ENCODE measurements around the gene CD99.
A peak's percentile ranks its signal among the peaks of the same experiment; 100 is the strongest.

Gene CD99

DNA sequence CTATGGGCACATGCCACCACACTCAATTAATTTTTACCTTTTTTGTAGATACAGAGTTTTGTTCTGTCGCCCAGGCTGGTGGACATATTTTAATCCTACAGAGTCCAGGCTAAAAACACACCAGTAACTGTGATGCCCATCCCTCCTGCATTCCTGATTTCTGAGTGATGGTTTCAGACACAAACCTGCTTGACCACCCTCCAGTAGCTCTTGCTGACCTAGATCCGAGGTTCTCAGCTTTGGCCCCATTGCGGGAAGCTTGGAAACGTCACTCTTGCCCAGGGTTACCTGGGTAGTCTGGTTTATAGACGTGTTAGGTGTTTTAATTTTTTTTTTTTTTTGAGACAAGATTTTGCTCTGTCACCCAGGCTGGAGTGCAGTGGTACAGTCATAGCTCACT is 7.5 kb downstream of the CD99 start:
- DNase-seq (ENCODE audit: low read depth), result no peak

DNA sequence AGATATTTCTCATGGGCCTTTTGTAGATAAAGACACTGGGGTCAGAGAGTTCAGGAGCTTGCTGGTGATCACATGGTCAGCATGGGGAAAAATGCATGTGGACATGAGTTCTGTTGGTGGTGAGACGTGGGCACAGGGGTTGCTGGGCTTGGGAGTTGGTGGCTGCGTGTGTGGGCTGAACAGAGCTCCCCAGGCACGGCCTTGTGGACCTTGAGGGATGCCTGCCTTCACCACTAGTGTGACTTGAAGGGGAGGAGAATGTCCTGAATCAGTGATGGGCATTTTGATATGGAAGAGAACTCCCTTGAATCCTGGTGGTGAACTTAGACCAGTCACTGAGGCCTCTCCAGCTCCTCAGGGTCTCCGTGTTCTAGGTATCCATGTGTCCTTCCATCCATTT is 8.9 kb downstream of the CD99 start:
- DNase-seq (ENCODE audit: low read depth), result no peak

DNA sequence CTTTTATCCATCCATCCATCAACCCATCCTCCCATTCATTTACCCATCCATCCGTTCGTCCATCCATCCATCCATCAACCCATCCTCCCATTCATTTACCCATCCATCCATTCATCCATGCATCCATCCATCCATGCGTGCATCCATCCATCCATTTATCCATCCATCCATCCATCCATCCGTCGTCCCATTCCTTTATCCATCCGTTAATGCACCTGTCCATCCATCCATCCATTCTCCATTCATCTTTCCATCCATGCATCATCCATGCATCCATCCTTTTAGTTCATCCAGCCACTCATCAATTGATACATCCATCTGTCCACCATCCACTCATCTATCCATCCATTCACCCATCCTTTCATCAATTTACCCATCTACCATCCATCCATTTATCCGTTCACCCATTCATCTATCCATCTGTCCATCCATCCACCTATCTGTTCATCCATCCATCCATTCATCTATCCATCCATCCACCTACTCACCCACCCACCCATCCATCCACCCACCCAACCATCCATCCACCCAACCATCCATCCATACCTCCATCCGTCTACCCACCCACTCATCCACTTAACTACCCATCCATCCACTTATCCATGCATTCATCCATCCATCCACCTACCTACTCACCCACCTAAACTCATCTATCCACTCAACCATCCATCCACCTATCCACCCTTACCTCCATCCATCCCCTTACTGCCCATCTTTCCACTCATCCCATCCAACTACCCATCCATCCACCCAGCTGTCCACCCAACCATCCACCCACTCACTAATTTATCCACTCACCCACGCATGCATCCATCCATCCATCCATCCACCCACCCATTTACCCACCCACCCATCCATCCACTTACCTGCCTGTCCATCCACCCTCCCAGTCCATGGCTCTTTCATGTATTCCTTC is 9.6 kb downstream of the CD99 start:
- no peak for DNase-seq (ENCODE audit: low read depth)

DNA sequence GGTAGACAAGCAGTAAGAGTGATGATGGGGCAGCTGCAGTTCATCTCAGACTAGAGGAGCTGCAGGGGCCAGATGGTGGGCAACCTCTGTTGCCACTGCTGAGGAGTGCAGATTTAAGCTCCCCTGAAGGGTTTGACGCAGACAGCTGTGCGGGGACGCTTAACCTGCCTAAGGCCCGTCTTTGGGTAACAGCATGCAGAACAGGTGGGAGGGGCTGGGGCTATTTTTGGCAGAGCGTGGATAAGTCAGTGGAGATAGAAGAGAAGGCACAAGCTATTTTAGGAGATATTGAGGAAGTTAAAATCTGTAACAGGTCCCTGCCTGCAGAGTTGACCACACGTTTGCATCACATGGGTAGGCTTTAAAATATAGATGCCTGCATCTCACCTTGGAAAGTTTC is 10.5 kb downstream of the CD99 start:
- no peak for DNase-seq (ENCODE audit: low read depth)

DNA sequence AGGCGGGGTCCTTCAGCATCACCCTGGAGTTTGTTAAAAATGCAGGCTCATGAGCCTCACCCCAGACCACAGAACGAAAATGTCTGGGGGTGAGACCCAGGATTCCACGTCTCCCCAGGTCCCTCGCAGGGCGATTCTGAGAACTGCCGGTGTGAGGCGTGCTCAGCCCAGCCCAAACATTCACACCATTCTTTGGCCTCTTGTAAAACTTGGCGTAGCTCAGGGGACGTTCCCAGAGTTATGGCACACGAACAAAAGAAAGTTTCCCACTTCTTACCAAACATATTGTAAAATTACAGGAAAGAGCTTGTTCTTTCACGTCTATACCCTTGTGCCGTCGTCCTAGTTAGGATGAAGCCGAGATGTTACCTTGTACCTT is 12.9 kb downstream of the CD99 start:
- DNase-seq (ENCODE audit: low read depth), result no peak

DNA sequence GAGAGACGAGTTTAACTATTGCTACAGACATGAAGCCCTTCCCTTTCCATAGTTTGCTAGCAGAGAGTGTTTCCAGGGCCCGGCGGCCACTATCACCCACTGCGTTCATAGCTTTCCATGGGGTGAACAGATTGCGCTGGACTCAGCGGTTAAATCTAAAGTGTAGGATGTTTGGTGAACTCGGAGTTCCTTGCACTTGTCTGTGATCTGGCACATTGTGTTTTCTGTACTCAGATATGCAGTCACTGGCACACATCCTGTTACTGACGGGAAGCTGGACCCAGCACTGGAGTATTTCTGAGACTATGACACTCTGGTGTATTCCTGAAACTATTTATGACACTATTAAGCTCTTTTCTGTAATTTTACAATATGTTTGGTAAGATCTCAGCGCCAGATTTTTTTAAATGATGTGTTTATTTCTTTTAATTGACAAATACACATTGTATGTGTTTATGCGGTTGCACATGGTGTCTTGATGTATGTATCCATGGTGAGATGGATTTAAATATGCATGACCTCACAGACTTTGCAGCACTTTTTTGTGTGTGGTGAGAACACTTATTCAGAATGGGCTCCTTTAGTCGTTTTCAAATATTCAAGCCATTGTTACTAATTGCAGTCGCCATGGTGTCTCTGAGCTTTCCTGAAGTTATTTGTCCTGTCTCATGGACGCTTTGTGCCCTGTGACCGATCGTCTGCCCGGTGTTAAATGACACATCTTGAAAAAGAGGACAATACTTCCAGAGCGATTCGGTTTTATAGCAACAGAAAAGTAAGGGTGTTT is 14.1 kb downstream of the CD99 start:
- no peak for DNase-seq (ENCODE audit: low read depth)

DNA sequence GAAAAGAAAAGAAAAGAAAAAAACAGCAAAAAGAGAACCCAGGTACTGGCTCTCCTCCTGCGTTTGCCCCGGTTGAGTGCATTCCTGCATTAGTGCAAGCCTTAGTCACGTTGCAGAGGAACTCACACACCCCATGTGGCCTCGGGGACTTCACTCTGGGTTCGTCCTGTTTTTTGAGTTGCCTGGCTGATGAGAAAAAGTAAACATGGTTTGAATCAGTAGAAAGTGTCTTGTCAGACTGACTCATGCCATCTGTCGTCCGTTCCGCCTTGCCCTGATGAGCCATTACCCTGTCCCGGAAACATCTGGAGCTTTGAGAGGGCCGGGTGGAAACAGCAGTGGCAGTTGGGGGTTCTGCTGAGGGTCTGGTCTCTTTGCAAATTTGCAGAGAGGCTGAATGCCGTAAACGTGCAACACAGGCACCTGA is 16.3 kb downstream of the CD99 start:
- peak; percentile 34 for DNase-seq (ENCODE audit: low read depth)

DNA sequence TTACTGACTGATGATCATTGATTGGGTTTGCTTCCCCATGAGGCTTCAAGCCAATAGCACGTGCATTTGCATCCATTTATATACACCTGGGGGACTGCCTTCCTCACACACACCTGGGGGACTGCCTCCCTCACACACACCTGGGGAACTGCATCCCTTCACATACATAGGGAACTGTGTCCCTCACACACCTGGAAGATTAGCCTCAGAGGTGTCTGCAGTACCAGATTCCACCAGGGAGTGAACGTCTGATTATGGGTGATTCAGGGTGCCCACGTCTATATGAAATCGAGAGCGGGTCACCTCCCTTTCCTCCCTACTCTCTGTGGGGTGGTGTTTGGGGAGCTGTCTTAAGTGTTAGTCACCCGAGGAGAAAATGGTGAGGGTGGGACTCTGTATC is 16.9 kb downstream of the CD99 start:
- no peak for DNase-seq (ENCODE audit: low read depth)

DNA sequence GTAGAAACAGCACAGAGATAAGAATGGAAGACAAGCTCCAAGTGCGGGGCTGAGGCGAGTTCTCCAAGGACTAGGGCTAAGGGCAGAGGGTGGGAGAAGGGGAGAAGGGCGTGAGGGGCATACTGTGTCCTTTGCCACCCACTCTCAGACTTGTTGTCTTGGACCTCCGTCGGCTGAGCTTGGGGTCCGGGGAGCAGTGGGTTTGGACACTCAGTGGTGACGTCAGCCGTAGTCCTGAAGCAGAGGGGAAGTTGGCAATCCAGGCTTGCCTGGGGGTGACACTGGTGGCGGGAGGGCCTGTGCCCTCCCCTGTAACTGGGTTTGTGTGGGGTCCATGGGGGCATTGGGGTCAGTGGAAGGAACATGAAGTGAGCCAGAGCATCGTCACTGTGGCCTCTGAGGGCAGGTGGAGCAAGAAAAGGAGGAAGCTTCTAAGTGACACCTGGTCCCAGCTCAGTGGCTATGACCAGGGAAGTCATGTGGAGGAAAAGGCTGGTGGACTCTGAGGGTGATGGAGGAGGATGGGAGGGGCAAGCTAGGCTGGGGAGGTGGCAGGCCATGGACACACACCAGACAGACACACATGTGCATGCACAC is 17.6 kb downstream of the CD99 start:
- DNase-seq (ENCODE audit: low read depth), result no peak

DNA sequence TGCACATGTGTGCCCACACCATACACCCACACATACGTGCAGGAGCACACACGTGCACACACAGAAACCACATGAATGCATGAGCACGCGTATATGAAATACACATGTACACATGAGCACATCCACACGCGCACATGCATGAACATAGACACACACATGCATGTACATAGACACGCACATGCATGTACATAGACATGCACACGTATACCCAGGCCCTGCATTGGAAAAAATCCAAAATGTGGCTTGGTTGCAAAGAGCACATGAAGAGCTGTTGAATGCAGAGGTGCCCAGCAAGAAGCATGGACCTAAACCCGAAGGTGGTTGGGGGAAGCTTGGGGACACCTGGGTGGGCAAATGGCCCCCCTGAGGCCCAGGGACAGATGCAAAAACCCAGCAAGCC is 18.5 kb downstream of the CD99 start:
- DNase-seq (ENCODE audit: low read depth), result no peak

DNA sequence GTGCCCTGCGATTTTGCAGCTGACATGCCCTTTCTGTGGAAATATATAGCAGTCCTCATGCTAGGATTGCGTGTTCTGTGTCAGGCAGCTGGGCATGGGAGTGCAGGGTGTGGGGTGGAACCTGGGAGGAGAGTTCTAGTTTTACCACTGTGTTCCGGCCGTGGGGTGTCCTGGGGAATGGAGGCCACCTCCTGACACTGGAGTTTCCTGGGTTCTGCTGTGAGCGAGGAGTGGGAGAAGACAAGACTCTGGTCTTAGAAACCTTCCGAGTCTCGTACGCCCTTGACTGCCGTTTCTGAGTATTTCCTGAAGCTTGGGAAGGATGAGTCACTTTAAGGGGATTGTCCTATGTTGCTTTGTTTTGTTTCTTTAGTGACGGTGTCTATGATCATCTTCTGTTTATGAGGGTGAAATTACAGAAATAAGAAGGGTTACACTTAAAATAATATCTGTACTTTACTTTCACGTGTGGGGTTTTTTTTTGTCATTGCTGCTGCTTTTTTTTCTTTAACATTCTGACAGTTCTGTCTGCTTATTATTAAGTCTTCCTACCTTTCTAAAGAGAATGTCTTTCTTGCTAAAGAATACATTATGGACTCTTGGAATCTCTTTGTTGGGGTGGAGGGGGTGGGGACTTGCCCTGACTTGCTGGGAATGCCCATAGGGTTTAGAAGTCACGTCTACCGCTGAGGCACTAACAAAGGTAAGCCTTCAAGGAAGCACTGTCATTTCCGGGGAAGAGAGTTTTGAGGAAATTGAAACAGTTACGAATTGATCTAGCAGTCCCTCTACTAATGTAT is 19.1 kb downstream of the CD99 start:
- no peak for DNase-seq (ENCODE audit: low read depth)

DNA sequence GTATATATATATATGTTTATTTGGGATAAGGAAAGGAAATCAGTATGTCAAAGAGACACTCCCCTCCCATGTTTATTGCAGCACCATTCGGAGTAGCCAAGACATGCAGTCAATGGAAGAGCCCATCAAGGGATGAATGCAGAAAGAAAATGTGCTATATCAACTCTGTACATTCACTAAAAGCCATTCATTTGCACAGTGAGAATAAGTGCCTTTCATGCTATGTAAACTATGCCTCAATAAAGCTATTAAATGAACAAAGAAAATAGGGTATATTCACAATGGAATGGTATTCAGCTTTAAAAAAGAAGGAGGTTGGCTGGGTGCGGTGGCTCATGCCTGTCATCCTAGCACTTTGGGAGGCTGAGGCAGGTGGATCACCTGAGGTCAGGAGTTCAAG is 20.3 kb downstream of the CD99 start:
- no peak for DNase-seq (ENCODE audit: low read depth)

DNA sequence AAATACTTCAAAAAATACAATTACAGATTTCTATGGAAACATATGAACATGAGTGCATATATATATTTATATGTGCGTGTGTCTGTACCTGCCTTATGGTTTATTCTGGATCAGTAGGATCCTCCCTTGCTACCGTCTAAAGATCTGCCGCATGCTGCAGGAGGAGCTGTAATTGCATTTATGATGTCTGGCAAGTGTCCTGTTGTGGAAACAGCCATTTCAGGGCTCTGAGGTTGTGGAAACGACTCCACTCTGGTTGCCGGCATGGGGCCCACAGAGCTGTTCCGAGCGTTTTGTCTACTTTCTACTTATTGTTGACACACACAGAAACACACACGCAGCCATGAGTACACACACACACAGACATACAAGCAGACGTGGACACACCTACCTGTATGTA is 21.3 kb downstream of the CD99 start:
- no peak for DNase-seq (ENCODE audit: low read depth)

DNA sequence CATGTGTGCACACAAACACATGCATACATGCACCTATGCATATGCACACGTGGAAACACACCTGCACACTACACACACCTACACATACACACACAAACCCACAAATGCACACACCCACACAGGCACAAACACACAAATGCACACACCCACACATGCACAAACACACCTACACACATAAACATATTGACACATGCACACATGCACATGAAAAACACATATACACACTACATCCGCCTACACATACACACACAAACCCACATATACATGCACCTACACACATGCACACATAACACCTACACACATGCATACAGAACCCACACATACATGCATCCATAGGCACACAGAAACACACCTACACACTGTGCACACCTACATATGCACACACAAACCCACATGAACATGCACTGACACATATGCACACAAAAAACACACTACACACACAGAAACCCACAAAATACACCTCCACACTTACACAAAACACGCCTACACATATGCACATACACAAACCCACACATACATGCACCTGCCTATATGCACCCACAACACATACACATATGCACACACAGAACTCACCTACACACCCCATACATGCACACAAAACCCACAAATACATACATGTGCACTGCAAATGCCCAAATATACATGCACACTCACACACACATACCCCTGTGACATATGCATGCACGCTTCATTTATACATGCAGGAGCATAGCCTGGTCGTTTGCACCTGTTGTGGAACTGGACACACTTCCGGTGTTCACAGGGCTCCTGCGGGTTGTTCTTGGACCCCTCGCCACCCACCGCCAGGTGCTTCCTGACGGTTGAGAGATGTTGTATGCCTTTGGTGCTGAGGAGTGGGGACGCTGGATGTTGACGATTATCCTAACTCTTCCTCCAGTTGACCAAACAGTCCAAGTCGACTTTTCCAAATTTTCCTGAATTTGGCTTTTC is 22.1 kb downstream of the CD99 start:
- DNase-seq (ENCODE audit: low read depth), result no peak

DNA sequence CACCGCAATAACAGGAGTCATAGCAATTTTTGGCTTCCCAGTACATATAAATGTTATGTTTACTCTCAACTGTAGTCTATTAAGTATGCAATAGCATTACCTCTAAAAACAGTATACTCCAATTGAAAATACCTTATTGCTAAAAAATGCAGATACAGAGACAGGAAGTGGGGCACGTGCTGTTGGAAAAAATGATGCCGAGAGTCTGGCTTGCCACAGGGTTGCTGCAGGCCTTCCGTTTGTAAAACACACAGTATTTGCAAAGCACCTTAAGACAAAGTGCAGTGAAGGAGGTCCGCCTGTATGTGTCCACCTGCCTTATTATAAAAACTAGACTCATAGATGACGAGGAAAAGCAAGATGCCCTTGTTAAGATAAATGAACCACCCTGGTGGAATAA is 23.5 kb downstream of the CD99 start:
- DNase-seq (ENCODE audit: low read depth), result no peak

DNA sequence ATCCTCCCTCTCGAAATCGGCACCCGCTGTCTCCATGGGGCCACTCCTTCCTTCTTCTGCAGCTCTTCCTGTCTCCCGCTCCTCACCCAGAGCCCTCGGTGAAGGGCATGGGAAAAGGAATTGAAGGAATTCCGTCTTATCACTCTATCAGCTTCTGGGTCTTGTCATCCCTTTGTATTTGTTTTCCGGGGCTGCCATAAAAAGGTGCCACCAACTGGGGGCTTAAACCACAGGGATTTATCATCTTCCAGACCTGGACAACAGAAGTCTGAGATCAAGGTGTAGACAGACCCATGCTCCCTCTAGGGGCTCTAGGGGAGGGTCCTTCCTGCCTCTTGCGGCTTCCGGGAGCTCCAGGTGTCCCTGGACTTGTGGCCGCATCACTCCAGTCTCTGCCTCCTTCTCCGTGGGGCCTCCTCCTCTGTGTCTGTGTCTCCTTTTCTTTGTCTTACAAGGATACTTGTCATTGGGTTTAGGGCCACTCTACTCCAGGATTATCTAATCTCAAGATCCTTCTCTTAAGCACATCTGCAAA is 24.0 kb downstream of the CD99 start:
- no peak for DNase-seq (ENCODE audit: low read depth)

DNA sequence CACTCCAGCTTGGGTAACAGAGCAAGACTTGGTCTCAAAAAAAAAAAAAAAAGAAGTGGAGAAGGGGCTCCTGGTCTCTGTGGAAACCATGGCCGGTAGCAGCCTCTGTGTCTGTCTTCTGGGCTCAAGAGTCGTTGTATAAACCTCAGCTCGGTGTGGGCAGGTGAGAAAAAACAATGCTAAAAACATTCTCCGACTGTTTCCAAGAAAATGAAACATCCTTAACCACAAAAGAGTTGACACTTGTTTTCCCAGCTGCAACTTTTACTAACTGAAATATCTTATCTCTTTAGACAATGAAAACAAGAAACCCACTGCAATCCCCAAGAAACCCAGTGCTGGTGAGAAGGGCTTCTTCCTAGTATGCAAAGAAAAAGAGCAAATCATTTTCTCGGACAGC is 26.2 kb downstream of the CD99 start:
- DNase-seq (ENCODE audit: low read depth), result no peak

DNA sequence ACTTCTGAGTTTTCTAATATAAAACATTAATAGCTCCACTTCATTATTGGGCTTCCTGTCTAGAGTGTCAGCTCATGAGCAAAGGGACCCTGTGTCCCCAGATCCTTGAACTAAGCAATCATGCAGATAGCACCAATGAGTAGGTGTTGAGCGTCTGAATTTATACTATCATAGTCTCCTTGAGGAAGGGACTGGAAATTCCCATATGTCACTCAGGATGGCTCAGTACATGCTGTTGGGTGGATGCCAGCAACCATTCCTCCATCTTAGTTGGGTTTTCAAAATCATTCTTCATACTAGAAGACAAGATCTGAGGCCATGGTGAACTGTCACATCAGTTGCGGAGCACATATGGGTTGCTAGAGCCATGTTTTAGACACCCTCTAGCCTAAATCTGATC is 27.7 kb downstream of the CD99 start:
- DNase-seq (ENCODE audit: low read depth), result no peak

DNA sequence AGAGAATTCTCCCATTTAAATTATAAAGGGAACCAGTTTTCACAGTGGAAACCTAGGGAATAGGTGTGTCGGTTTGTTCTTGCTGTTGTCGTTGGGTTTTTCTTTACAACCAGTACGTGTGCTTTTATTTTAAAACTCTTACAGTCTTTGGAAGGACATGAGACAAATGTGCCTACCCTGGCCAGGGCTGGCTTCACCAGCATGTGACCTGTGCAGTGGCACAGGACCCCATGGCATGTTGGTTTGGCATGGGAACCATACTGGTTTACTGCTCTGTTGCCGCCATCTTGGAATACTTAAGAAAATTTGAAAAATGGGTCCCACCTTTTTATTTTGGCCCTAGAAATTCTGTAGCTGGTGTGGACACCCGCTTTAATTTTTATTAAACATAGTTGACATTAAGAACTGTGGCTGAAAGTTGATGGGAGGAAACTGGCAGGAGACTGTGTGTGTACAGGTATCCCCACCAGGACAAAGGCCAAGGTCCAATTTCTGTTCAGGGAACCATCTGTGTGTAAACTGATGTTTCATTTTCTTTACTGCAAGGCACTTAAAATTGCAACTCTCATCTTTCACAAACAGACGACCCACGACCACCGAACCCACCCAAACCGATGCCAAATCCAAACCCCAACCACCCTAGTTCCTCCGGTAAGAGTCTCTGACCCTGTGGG is 28.8 kb downstream of the CD99 start:
- no peak for DNase-seq (ENCODE audit: low read depth)

DNA sequence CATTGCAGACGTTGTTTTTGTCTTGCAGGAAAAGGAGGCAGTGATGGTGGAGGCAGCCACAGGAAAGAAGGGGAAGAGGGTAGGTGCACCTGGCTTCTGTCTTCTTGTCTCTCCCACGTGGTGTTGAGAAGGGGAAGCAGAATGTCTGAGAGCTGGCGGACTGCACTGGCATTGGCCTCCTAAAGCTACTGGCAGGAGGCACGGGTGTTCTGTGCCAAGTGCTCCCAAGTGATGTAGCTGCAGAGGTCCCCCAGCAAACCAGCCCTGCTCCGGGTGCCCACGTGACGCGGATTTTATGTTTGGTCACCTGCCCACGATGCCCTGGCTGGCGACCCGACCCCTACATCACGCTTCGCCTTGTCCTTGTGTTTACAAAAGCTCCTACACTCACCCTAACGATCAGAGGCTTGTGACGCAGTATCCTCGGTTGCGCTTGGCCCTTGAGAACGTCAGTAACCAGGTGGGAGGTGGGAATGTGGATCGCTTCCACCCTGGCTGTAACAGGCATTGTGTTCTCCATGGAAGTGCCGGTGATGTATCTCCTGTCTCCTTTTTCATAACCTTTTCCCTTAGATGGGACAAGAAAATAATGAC is 32.3 kb downstream of the CD99 start:
- no peak for DNase-seq (ENCODE audit: low read depth)
